HG02623 (cell line): ENCODE measurements around the gene SAP25.

Source experiments
- ATAC-seq: cut with Tn5 transposase; IDR thresholded peaks from one replicate; pipeline ENCODE4 v1.9.1; 2021; ENCODE audit warnings: moderate library complexity; ENCODE audit not compliant: unreplicated experiment

SAP25 gene

DNA sequence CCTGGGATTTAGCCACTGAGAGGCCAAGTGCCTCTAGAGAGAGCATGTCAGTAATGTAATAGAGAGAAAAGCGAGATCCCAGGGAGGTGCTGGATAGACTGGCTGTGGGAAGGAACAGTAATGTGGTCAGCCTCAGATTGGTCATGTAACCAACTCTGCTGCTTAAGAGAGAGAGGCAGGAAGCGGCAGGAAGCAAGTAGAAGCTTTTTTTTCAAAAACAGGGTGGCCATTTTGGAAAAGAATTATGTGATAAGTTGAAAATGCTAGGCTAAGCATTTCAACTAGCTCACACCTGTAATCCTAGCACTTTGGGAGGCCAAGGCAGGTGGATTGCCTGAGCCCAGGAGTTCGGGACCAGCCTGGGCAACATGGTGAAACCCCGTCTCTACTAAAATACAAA lies 24.7 kb upstream of the SAP25 start:
- no peak for ATAC-seq

DNA sequence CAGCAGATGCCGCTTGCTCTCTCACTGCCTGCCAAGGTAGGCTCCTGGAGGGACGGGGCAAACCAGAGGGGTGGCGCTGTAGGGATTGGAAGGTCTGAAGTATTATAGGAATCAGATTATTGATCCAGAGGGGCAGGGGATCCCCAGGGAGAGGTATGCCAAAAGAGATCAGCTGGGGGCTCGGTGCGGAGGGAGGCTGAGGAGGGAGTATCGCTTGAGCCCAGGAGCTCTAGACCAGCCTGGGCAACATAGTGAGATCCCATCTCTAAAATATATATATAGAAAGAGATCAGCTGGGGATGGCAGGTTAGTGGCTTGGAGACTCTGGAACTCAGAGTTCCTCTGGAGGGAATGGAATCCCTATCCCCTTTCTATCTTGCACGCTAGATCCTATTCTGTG lies 21.5 kb upstream of the SAP25 start:
- ATAC-seq: no peak

DNA sequence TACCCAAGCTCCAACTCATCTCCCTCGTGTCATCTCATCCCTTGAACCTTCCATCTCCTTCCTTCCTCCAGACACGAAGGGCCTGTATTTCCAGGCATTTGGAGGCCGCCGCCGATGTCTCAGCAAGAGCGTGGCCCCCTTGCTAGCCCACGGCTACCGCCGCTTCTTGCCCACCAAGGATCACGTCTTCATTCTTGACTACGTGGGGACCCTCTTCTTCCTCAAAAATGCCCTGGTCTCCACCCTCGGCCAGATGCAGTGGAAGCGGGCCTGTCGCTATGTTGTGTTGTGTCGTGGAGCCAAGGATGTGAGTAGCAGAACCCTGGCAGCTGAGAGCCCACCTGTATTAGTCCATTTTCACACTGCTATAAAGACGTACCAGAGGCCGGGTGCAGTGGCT lies 17.9 kb upstream of the SAP25 start:
- ATAC-seq: no peak

DNA sequence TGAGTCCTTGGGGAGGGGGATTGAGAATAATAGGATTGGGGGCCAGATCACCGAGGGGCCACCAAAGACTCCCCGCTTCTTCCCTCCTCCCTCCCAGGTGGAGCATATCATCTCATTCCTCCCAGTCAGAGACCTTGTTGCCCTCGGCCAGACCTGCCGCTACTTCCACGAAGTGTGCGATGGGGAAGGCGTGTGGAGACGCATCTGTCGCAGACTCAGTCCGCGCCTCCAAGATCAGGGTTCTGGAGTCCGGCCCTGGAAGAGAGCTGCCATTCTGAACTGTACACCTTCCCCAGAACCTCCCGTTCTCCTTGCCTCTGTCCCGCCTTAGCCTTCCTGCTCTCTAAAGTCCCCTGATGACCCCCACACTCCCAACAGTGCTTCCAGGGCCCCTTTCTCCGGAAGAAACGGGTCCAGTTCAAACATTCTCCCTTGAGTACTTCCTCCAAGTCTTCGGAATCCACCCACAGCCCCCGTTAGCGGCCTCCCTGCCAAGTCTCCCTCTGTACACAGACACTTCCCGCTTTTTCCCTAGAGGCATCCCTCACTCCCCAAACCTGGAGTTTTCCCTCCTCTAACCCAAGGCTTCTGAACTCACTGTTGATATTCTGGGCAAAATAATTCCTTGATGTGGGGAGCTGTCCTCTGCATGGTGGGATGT lies 16.5 kb upstream of the SAP25 start:
- ATAC-seq: no peak

DNA sequence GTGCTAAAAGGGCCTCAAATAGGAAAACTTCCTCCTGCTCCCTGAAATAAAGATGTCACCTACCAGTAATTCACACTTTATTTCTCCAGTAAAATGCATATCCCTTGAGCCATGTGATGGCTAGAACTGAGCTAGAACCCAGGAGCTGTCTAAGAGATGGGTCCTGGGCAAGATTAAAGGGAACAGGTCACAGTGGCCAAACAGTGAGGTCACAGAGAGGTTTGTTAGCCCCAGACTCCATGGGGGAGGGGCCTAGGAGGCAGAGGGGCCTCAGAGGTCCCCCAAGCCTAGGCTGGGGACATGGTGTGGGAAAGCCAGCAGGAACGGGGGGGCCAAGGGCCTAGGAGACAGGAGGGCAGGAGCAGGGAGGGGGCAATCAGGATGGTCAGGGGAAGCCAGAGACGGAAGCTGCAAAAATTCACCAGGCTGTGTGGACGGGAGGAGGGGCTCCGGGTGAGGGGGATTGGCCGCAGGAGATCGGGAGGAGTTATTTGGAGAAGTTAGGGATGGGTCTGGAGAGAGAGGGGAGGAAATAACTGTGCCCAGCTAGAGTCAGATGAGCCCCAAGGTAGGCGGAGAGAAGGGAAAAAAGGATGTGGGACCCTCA lies 15.7 kb upstream of the SAP25 start:
- no peak for ATAC-seq

DNA sequence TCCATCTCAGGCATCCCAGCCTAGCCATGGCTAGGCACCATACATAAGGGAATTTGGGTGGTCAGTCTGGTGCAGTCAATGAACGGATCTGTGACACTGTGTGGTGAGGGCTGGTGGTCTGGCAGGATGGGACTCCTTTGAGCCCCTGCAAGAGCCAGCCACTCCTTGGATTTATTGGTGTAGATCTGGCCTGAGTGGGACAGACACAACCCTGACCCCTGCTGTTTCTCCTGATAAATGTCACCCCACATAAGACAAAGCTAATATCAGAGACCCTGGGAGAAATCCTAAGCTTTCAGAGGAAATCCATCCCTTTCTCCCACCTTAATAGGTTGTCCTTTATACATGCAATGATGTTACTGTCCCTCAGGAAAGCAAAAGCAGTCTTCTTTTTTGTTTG lies 14.7 kb upstream of the SAP25 start:
- no peak for ATAC-seq

DNA sequence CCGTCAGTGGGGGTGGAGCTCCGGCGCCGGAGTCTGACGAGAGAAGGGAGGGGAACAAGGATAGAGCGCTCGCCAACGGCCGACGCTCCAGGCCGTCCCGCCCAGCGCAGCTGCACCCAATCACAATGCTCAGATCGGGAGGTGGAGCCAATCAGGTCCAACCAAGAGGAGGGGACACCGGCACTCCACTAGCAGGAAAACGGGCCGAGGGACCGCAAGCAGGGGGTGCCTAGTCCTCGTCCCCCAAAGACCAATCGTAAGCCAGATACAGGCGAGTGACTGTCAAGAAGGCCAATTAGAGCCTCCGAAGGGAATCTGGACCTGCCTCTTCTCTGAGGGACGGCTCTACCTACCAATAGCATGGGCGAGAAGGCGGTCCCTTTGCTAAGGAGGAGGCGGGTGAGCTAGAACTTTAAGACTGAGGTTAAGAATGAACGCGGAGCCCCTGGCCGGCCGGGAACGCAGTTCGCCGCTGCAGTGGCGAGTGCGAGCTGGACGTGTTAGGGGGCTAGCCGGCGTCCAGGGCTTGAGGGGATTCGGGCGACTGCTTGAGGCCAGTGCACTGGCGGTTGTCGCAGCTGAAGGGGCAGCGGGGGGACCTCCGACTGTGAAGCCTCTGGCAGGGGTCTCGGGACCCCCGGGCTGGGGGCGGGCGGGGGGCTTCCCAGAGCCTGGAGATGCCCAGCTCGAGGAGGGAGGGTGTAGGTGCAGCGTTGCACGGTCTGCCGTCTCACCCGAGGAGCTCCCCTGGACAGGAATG lies 12.7 kb upstream of the SAP25 start, which contains the start of gene FBXO24:
Gene FBXO24, plus strand, starts transcription at position 63 of the 760 bp plus-strand sequence. Its CDS starts 298 bp downstream, at position 361.
- ATAC-seq: peak; percentile 87

DNA sequence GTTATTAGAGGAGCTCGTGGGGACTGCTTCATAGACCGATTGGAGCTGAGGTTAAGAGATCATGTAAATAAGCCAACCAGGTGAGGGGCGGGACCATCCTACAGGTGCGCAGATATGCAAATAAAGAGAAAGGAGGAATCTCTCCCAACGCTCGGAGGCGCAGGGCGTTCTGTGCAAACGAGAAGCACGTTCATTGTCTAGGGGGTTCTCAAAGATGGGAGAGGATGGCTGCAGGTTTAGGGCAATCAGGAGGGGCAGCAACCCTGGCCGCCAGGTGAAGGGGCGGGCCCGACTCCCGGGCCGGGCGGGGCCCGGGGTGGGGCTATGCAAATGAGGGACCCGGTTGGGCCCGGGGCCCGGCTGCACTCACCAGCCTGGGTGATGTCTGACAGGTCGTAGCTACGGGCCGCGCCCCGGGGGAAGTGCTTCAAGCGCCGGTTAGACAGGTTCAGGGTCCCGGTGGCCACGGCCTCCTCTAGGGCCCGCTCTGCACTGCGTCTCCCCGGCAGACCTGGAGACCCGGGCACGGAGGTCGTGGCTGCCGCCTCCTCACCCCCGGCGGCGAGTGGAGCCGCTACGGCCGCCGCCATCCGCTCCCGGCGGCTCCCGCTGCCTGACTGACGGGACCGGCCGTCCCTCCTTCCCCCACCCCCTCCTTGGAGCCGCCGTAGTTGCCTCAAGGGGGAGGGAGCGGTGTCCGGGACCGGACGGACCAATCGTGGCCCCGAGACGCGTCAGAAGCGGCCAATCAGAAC lies 12.0 kb upstream of the SAP25 start, which contains the start of gene LRCH4:
Gene LRCH4, minus strand, starts transcription at position 619 of the 755 bp plus-strand sequence. Its CDS starts 29 bp downstream, at position 590.
- peak; percentile 5 for ATAC-seq

DNA sequence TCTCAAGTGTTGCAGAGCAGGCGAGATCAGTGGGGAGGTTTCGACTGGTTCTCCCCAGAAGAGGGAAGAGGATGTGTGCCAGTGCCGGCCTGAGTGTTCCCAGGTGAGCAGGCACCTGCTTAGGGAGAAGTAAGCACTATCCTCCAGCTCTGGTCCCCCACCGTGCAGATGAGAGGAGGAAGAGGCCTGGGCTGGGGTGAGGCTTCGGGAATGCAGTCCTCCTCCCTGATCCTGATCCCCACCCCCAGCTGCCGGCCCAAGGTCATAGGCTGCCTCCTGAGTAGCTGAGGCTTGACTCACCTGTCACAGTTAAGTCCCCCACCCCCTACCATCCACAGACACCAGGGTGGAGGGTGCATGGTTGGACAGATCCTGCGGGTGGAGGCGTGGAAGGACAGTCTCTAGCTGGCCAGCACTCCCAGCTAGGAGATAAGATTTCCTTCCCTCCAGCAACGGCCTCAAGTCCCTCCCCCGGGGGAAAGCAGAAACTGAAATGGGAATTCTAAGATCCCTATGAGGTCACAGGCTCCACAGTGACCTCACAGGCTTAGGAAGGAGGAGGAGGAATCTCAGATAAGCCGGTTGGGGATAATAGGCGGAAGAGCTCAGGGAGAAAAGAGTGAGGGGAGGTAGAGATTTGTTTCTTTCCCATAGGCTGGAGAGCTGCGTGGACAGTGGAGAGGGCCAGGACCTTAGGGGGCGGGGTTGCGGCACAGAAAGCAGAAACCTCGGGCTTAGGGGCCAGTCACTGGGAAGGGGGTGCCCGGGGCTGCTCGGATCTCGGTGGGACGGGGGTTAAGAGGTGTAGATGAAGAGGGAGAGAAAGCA lies 11.2 kb upstream of the SAP25 start:
- no peak for ATAC-seq

DNA sequence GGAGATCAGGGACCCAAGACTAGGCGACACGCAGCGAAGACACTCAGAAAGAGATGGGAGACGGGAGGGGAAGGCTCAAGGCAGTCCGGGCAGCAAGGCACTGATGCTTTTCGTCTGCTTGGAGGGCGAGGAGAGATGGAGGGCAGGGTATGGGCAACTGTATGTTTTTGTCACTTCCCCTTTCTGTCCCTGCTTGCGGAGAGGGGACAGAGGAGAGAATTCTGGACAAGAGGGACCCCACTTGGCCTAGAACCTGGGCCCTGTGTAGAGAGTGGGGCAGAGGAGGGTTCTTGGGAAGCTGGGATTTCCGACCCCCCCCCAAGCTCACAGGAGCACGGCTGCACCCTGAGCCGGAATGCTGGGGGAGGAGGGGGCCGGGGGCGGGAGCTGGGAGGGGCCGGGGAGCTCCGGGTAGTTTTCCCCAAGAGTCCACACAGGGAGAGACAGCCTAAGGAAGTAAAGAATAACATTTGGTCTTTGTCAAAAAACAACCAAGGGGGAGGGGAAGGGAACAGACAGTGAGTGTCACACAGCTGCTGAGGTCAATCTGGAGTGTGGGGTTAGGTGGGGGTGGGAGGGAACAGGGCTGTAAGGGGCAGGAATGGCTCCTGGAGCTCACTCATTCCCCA lies 10.5 kb upstream of the SAP25 start:
- no peak for ATAC-seq

DNA sequence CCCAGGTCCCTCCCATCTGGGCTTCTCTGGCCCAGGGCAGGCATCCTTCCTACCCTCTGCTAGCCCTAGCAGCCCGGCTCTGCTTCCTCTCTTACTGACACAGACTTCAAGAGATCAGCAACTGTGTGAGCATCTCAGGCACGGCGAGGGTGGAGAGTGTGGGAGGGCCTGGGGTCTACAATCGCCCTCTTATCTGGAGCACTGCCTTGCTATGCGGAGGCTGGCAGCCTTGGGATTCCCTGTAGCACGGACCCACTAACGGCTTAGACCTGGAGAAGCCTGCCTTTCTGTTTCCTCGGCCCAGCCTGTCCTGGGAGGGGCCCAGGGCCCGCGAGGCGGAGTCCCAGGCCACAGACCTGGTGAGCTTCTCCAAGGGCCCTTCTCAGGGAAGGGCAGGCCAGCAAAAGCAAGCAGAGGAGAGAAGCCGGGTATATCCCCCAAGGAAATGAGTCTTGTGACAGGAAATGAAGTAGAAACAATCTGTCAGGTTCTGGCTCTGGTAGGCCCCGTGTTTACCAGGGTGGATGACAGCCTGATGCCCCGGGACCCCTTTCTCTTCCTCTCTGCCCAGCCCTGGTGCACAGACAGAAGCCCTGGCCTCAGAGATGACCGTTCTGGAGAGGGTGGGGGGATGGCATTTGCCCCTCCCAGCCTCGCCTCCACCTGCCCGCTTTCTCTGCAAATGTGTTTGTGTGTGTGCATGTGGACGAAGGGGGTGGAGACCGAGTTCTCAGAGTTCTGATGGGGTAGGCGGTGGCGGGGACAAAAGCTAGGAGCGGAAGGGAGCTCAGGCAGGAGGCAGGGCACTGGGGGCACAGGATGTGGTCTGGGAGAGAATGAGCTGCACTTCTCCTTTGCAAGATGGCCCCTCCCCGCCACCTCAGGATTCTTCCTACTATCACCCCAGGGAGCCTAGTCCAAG lies 9.7 kb upstream of the SAP25 start:
- no peak for ATAC-seq

DNA sequence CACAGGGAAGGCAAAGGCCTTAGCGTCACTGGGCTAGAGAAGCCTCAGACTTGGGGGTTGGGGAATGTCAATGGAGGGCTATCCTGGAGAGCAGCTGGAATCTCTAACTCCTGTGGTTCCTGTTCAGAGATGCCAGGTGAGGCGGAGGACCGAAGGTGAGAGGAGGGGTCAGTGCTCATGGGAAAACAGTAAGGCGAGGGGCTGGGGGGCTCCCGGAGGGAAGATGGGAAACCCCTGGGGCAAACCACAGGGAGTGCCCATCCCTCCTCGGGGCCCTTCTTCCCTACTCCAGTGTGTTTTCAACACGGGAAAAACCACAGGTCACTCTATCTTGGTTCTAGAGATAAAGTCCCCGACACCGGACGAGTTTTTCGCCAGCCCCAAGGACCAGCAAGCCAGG lies 8.9 kb upstream of the SAP25 start:
- ATAC-seq: no peak

DNA sequence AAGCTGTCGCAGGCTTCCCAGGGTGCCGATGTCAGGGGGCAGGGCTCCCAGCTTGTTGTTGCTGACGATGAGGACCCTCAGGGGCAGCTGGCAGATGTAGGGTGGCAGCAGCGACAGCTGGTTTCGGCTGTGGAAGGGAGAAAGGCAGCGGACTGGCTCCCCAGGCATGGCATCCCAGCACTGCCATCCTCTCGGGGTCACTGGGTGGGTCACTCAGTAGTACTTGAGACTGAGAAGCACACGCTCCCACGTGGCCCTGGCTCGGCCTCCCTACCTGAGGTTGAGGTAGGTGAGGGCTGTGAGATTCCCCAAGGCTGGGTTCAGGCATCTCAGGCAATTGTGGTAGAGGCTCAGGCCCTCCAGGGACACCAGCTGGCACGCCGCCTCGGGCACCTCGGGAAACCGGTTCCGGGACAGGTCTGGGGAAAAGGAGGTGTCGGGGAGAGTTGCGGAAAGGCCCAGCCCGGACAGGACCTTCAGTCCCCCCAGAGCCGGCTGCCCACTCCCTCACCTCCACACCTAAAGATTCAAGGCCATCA lies 8.4 kb upstream of the SAP25 start:
- ATAC-seq: no peak

DNA sequence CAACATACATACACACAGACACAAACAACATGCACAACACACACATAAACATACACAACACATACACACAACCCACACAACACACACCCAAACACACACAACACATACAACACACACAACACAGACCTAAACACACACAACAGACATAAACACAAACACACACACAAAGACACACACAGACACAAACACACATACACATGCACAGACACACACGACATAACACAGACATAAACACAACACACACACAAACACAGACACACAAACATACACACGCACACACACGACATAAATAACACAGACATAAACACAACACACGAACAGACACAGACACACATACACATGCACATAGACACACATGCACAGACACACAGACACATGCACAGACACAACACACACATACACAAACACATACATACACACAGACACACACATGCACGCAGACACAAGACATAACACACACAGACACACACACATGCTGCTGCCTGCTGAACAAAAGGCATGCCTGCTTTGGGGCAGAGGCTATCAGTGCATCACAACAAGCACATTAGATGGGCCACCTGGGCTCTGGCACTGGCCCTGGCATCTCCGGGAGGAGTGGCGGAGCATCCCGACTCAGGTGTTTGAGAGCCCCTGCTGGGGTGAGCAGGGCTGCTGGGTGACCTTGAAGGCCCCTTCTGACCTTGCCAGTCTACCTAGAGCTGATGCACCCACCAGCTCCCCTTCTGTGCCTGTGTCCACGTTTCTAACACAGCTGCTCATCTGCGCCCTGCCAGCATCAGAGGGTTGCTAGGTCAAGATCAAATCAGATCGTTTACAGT lies 7.0 kb upstream of the SAP25 start:
- no peak for ATAC-seq

DNA sequence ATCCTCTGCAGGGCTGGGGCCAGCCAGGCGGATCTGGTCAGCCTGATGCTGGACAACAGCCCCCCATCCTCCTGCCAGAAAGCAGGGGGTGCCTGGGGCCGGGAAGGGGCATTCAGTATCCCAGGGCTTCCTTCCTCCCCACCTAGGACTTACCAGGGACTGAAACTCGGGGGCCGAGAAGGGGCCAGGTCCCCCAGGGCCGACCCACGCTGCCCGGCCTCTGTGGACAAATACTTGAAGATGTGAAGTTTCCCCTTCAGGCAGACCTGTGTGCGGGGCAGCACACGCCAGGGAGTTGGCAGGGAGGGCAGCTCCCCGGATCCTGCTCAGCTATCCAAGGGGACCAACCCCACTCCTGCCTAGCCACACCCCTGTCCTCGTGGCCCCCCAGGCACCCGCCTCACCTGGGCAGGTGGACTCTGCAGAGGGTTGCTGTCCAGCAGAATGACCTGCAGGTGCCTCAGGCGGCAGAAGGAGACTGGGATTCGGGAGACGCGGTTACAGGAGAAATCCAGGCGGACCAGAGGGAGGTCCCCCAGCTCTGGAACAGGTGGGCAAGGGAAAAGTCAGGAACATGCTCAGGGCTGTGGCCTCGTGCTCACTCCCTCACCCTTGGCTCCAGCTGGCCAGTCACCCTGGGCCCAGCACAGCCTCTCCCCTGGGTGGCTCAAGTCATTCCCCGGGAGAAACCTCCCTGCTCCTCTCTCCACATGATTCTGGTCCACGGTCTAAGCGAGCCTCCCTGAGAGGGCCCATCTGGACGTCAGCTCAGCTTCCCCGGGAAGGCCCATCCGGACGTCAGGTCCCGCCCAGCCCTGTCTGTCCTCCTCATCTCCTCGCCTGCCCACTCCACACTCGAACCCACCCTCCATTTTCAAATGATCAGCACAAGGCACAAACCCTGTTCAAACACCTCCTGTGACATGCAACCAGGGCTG lies 4.8 kb upstream of the SAP25 start:
- no peak for ATAC-seq

DNA sequence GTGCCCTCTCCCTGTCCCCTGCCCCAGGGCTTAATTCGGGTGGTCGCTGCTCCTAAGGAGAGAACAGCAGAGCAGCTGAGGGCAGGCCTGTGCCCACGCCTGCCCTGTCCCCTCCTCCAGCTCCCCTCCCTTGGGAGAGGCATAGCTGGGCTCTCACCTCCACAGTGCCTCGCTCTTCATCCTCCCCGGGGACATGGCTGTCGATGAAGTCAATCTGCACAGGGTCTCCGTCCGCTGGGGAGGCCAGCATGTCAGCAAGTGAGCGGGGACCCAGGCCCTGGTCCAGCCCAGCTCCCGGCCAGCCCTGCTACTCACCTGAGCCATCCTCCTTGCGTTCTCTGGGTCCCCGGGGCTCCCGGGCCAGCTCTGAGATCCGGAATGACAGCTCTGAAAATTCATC lies 3.8 kb upstream of the SAP25 start:
- ATAC-seq: no peak

DNA sequence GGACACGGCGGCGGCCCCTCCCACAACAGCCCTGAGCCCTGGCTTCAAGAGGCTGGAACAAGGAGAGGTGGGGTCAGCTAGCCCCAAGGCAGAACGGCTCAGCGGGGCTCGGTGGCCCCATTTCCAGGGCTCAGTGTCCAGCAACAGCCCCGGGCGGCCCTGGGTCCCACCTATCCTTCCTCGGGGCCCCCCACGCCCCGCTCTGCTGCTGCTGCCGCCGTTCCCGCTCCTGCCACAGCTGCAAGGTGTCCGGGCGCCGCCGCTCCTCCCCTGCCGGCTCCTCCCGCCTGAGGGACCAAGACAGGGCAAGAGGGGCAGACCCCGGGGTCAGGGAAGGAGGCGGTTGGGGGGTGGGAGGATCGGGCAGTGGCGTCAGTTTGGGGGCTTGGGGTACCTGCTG lies 3.4 kb upstream of the SAP25 start:
- ATAC-seq: no peak
